CD14-positive monocyte (primary cell): ENCODE measurements around the gene FRMD3. TPM values are rescaled to one million over a fixed set of nuclear protein-coding genes. Genes with fewer than 3 reads are reported as not detected.

Experiments
- DNase-seq, 3 donors: peaks; one replicate each; pipeline ENCODE4 v3.0.0-alpha.2; 2011 to 2022
- H2AFZ ChIP-seq: 2 replicates; pipeline ENCODE4 v1.6.0; 2012; ENCODE audit warnings: mild to moderate bottlenecking, low read depth, low read length, inconsistent platforms; ENCODE audit not compliant: insufficient read depth, poor library complexity, severe bottlenecking
- H3K27ac ChIP-seq, 2 donors: 1 replicate in 1 of 2; 2 replicates in 1 of 2; pipeline ENCODE4 v1.5.1; 2012 to 2013; ENCODE audit warnings: low read length in 2 of 2, control low read depth in 1 of 2, inconsistent platforms in 1 of 2, low read depth in 1 of 2, mild to moderate bottlenecking in 1 of 2
- H3K27me3 ChIP-seq, 2 donors: one replicate each; pipeline versions ENCODE4 v1.6.0 to v1.6.1; 2011 to 2013; ENCODE audit warnings: low read length in 2 of 2; ENCODE audit not compliant: control insufficient read depth in 2 of 2, insufficient read depth in 2 of 2
- H3K36me3 ChIP-seq, 2 donors: replicated peaks in 1 of 2; 1 replicate in 1 of 2; 2 replicates in 1 of 2; pipeline versions ENCODE4 v1.5.1 to v1.6.1; 2012 to 2013; ENCODE audit warnings: low read length in 2 of 2, control low read depth in 1 of 2, inconsistent platforms in 1 of 2, mild to moderate bottlenecking in 1 of 2; ENCODE audit not compliant: insufficient read depth in 2 of 2, control insufficient read depth in 1 of 2
- H3K4me1 ChIP-seq, 2 donors: 1 replicate in 1 of 2; 2 replicates in 1 of 2; pipeline versions ENCODE4 v1.5.1 to v1.6.1; 2012 to 2013; ENCODE audit warnings: low read length in 2 of 2, control low read depth in 1 of 2, inconsistent platforms in 1 of 2, mild to moderate bottlenecking in 1 of 2, moderate library complexity in 1 of 2; ENCODE audit not compliant: insufficient read depth in 2 of 2, control insufficient read depth in 1 of 2
- H3K4me2 ChIP-seq: replicated peaks from 2 replicates; pipeline ENCODE3; 2012; ENCODE audit warnings: low read length, moderate library complexity, mild to moderate bottlenecking; ENCODE audit not compliant: poor library complexity, severe bottlenecking; ENCODE audit errors: extremely low read depth
- H3K4me3 ChIP-seq, 3 experiments: fragments of 200-600 bp in 1 of 3; sonication (generic) in 1 of 3; replicated peaks in 1 of 3; 1 replicate in 2 of 3; 2 replicates in 1 of 3; pipeline ENCODE4 v1.5.1; 2011 to 2013; ENCODE audit warnings: low read length in 3 of 3, mild to moderate bottlenecking in 3 of 3, control low read depth in 2 of 3, low read depth in 2 of 3, inconsistent platforms in 1 of 3, moderate library complexity in 1 of 3
- H3K79me2 ChIP-seq: 2 replicates; pipeline ENCODE4 v1.6.0; 2012; ENCODE audit warnings: mild to moderate bottlenecking, control low read depth, inconsistent platforms, low read length, moderate library complexity; ENCODE audit not compliant: insufficient read depth
- H3K9ac ChIP-seq: 2 replicates; pipeline ENCODE4 v1.6.0; 2017; ENCODE audit warnings: low read length, mild to moderate bottlenecking; ENCODE audit not compliant: insufficient read depth, poor library complexity, severe bottlenecking
- H3K9me3 ChIP-seq, 2 donors: replicated peaks in 1 of 2; 1 replicate in 1 of 2; 2 replicates in 1 of 2; pipeline versions ENCODE4 v1.5.1 to v1.6.1; 2012 to 2013; ENCODE audit warnings: low read length in 2 of 2, control low read depth in 1 of 2; ENCODE audit not compliant: control insufficient read depth in 1 of 2, insufficient read depth in 1 of 2
- H4K20me1 ChIP-seq: 2 replicates; pipeline ENCODE4 v1.6.0; 2012; ENCODE audit warnings: mild to moderate bottlenecking, low read length, control low read depth, moderate library complexity; ENCODE audit not compliant: insufficient read depth
- H3K27ac Mint-ChIP-seq, 7 donors: one replicate each; pipeline ENCODE4 v1.8.0; 2020; ENCODE audit warnings: mild to moderate bottlenecking in 7 of 7, mixed read lengths in 7 of 7, moderate library complexity in 6 of 7, inconsistent platforms in 2 of 7
- H3K27me3 Mint-ChIP-seq, 3 donors: one replicate each; pipeline ENCODE4 v1.8.0; 2021 to 2022; ENCODE audit warnings: low read depth in 3 of 3, mild to moderate bottlenecking in 3 of 3, mixed read lengths in 3 of 3, moderate library complexity in 3 of 3, inconsistent platforms in 1 of 3
- H3K36me3 Mint-ChIP-seq, 2 donors: one replicate each; pipeline ENCODE4 v1.8.0; 2020; ENCODE audit warnings: mixed read lengths in 2 of 2, inconsistent platforms in 1 of 2, mild to moderate bottlenecking in 1 of 2
- H3K4me1 Mint-ChIP-seq: one replicate; pipeline ENCODE4 v1.8.0; 2020; ENCODE audit warnings: mild to moderate bottlenecking, mixed read lengths
- H3K4me3 Mint-ChIP-seq, 2 donors: one replicate each; pipeline ENCODE4 v1.8.0; 2020; ENCODE audit warnings: mild to moderate bottlenecking in 2 of 2, mixed read lengths in 2 of 2, moderate library complexity in 1 of 2
- H3K9me3 Mint-ChIP-seq, 7 donors: one replicate each; pipeline ENCODE4 v1.8.0; 2020 to 2022; ENCODE audit warnings: mixed read lengths in 7 of 7, mild to moderate bottlenecking in 6 of 7, moderate library complexity in 6 of 7, inconsistent platforms in 2 of 7
- WGBS: methylation state at CpG from one replicate; pipeline ENCODE4 v1.1.5; 2013; ENCODE audit warnings: missing lambda C conversion rate; ENCODE audit not compliant: insufficient coverage; 5-methylcytosine and 5-hydroxymethylcytosine counted together
- intact Hi-C, 2 donors: fragments of 100-400 bp; cut with micrococcal nuclease; formaldehyde crosslinking; loops; one replicate each; pipeline versions ENCODE4 v1.15.0 to v1.15.1; 2023
- polyA plus RNA-seq, 3 donors: library from polyadenylated mRNA; depleted of rRNA in 1 of 3; unstranded in 2 of 3; stranded (reverse) in 1 of 3; fragments of 300-500 nt in 2 of 3; fragments of >200 nt in 1 of 3; fragmentation: Illumina TruSeq in 2 of 3; gene quantifications; 1 replicate in 2 of 3; 2 replicates in 1 of 3; pipeline ENCODE4 v1.2.3, GENCODE V29; 2012 to 2021
- TF ChIP-seq, protein P1 (sequence below): fragments of 200-600 bp; IDR thresholded peaks from one replicate; pipeline ENCODE4 v1.8.0; 2022; ENCODE audit warnings: antibody characterized with exemption, mild to moderate bottlenecking

Gene FRMD3
- polyA plus RNA-seq, 3 donors = 2.8 to 9.8 (median 4.2) TPM

GRCh38 chr9:83574482-83574881 is 36.3 kb upstream of the FRMD3 start:
- H3K27ac Mint-ChIP-seq = no peak overlapping the region
- H3K4me1 Mint-ChIP-seq = peaks cover 6% of the 10 kb centered on the region
- peaks cover 0 to 2% of the 10 kb centered on the region in 2 donors for H3K36me3 Mint-ChIP-seq
- no peak overlapping the region for H3K4me3 ChIP-seq
- WGBS = no CpG with 5 or more reads among the region's 1 CpG
- no peak for DNase-seq
- no peak overlapping the region for H3K27ac ChIP-seq
- no peaks in the 10 kb centered on the region for H3K36me3 ChIP-seq
- H3K4me2 ChIP-seq = no peak overlapping the region
- H4K20me1 ChIP-seq = no peaks in the 10 kb centered on the region
- peaks cover 0 to 6% of the 10 kb centered on the region in 2 donors for H3K9me3 ChIP-seq
- peaks cover 12 to 15% of the 10 kb centered on the region in 2 donors for H3K4me1 ChIP-seq
- H3K4me3 Mint-ChIP-seq = no peak overlapping the region
- intact Hi-C loops = no loop called here
- TF ChIP-seq, protein P1, sequence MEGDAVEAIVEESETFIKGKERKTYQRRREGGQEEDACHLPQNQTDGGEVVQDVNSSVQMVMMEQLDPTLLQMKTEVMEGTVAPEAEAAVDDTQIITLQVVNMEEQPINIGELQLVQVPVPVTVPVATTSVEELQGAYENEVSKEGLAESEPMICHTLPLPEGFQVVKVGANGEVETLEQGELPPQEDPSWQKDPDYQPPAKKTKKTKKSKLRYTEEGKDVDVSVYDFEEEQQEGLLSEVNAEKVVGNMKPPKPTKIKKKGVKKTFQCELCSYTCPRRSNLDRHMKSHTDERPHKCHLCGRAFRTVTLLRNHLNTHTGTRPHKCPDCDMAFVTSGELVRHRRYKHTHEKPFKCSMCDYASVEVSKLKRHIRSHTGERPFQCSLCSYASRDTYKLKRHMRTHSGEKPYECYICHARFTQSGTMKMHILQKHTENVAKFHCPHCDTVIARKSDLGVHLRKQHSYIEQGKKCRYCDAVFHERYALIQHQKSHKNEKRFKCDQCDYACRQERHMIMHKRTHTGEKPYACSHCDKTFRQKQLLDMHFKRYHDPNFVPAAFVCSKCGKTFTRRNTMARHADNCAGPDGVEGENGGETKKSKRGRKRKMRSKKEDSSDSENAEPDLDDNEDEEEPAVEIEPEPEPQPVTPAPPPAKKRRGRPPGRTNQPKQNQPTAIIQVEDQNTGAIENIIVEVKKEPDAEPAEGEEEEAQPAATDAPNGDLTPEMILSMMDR = no peak
- no peak overlapping the region for H3K9ac ChIP-seq
- H3K9me3 Mint-ChIP-seq = peaks cover 2 to 24% (median 12%) of the 10 kb centered on the region in 7 donors
- H3K27me3 Mint-ChIP-seq = peaks cover 0 to 4% (median 0%) of the 10 kb centered on the region in 3 donors
- no peaks in the 10 kb centered on the region for H3K79me2 ChIP-seq
- no peaks in the 10 kb centered on the region for H3K27me3 ChIP-seq
- no peak overlapping the region for H2AFZ ChIP-seq

- H3K4me3 ChIP-seq = no peak overlapping the region
- no peaks in the 10 kb centered on the region for H3K27me3 ChIP-seq
- no peaks in the 10 kb centered on the region for H3K36me3 Mint-ChIP-seq
- no peaks in the 10 kb centered on the region for H3K79me2 ChIP-seq
- H3K27ac Mint-ChIP-seq = no peak overlapping the region
- no peak overlapping the region for H2AFZ ChIP-seq
- no peaks in the 10 kb centered on the region for H3K36me3 ChIP-seq
- no peak overlapping the region for H3K9ac ChIP-seq
- H3K4me3 Mint-ChIP-seq = no peak overlapping the region
- TF ChIP-seq, protein P1 = no peak
- peak in 1 of 3 donors; percentile 3 for DNase-seq
- 13% methylated on average over 4 of the region's 5 CpGs for WGBS
- no peaks in the 10 kb centered on the region for H4K20me1 ChIP-seq
- H3K4me1 Mint-ChIP-seq = peaks cover 6% of the 10 kb centered on the region
- H3K9me3 Mint-ChIP-seq = peaks cover 0 to 11% (median 3%) of the 10 kb centered on the region in 7 donors
- intact Hi-C loops = no loop called here
- H3K27me3 Mint-ChIP-seq = peaks cover 0 to 4% (median 0%) of the 10 kb centered on the region in 3 donors
- H3K4me1 ChIP-seq = peaks cover 18 to 23% of the 10 kb centered on the region in 2 donors
- no peaks in the 10 kb centered on the region for H3K9me3 ChIP-seq
- no peak overlapping the region for H3K4me2 ChIP-seq
- H3K27ac ChIP-seq = no peak overlapping the region
Measured at GRCh38 chr9:83572524-83572923, 34.3 kb upstream of the FRMD3 start.
